ENCODE data around the gene FAM184B. TPM values are rescaled to one million over a fixed set of nuclear protein-coding genes. Genes with fewer than 3 reads are reported as not detected.

Gene FAM184B
- total and polyA plus RNA-seq, 10 donors, result 0.03 to 0.04 (median 0.03) TPM; not detected in 7

DNA sequence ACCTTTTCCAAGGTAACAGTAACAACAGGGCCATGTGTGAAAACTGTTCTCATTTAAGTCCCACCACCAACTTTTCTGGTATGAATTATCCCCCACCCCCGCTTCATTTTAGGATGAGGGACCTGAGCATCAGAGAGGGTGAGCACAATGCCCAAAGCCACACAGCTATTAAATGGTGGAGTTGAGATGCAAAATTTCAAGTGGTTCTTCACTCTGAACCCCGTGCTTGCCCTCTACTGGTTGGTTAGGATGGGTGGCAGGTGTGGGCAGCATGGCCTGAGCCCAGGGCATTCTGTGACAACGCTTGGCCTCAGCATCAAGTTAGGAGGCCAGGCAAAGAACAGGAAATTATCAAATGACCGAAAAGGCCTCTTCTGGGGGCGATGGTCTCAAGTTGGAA lies 133.5 kb downstream of the FAM184B start:
- intact Hi-C loops (cut with DNase I; ENCODE audit: low total_unique reads), result no loop called here
- WGBS, 5 donors, result 81 to 85% (median 82%) methylated on average over 5 of the region's 5 CpGs

DNA sequence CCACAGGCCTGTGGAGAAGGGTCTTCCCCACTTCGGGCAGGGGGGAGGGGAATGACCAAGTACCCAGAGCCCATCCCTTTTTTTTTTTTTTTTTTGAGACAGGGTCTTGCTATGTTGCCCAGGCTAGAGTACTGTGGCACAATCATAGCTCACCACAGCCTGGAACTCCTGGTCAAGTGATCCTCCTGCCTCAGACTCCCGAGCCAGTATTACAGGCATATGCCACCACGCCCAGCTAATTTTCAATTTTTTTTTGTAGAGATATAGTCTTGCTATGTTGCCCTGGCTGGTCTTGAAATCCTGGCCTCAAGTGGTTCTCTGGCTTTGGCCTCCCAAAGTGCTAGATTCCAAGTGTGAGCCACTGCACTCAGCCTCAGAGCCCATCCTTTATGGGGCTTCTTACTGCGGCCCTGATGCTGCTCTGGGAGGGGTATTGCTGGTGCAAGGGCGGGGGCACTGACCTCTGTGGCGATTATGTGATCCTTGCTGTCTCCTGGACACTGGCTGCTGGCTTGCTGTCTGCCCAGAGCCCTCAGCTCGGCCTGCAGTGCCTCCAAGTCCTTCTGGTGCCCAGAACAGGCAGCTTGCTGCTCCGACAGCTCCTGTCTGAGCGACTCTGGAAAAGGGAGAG lies 134.1 kb downstream of the FAM184B start:
- TF ChIP-seq POLR2AphosphoS5 (IDR thresholded peaks at IDR 0.05), result no peak
- TF ChIP-seq, protein P1, sequence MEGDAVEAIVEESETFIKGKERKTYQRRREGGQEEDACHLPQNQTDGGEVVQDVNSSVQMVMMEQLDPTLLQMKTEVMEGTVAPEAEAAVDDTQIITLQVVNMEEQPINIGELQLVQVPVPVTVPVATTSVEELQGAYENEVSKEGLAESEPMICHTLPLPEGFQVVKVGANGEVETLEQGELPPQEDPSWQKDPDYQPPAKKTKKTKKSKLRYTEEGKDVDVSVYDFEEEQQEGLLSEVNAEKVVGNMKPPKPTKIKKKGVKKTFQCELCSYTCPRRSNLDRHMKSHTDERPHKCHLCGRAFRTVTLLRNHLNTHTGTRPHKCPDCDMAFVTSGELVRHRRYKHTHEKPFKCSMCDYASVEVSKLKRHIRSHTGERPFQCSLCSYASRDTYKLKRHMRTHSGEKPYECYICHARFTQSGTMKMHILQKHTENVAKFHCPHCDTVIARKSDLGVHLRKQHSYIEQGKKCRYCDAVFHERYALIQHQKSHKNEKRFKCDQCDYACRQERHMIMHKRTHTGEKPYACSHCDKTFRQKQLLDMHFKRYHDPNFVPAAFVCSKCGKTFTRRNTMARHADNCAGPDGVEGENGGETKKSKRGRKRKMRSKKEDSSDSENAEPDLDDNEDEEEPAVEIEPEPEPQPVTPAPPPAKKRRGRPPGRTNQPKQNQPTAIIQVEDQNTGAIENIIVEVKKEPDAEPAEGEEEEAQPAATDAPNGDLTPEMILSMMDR (IDR thresholded peaks at IDR 0.05 in 8 of 11, conservative IDR thresholded peaks at IDR 0.05 in 3 of 11), result no peak
- no peak for TF ChIP-seq POLR2A (IDR thresholded peaks at IDR 0.05)
- Histone ChIP-seq H3K4me1 (peaks cover 0 to 4% (median 0%) of the 10 kb centered on the region in 6 donors), H3K9me3 (peaks cover 0 to 6% (median 0%) of the 10 kb centered on the region in 8 donors), H3K27me3 (replicated peaks in 1 of 7) (no peaks in the 10 kb centered on the region), H3K4me3 (no peak overlapping the region), H3K27ac (no peak overlapping the region), H3K36me3 (no peaks in the 10 kb centered on the region)
- DNase-seq, result no peak
- 83 to 91% (median 87%) methylated on average over 4 to 9 of the region's 9 CpGs for WGBS, 5 donors
- intact Hi-C loops (cut with DNase I; ENCODE audit: low total_unique reads), result no loop called here

More for the DNA sequence above, 133.5 kb downstream of the FAM184B start:
- Histone ChIP-seq H3K36me3 (no peaks in the 10 kb centered on the region), H3K4me3 (no peak overlapping the region), H3K27me3 (replicated peaks in 1 of 7) (no peaks in the 10 kb centered on the region), H3K4me1 (peaks cover 0 to 4% (median 0%) of the 10 kb centered on the region in 6 donors), H3K27ac (no peak overlapping the region), H3K9me3 (peaks cover 0 to 6% (median 0%) of the 10 kb centered on the region in 8 donors)
- DNase-seq, result no peak
- TF ChIP-seq, protein P1 (IDR thresholded peaks at IDR 0.05 in 8 of 11, conservative IDR thresholded peaks at IDR 0.05 in 3 of 11), result no peak
- TF ChIP-seq POLR2A (IDR thresholded peaks at IDR 0.05), result no peak
- no peak for TF ChIP-seq POLR2AphosphoS5 (IDR thresholded peaks at IDR 0.05)

DNA sequence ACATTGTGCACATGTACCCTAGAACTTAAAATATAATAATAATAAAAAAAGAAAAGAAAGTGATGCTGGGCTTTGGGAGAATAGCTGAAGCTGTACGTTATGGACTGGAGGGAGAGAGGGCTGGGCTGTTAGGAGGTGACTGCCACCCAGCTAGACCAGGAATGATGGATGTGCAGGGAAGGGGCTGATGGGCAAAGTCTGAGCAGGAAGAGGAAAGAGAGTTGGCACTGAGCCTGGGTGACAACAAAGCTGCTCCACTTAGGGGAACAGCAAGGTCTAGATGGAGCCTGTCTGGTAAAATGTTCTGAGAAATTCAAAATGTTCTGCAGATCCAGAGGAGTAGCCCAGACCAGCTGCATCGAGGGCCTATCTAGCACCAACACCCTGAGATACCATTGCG lies 134.7 kb downstream of the FAM184B start:
- Histone ChIP-seq H3K36me3 (no peaks in the 10 kb centered on the region), H3K27me3 (replicated peaks in 1 of 7) (no peaks in the 10 kb centered on the region), H3K4me3 (no peak overlapping the region), H3K27ac (no peak overlapping the region), H3K9me3 (peaks cover 0 to 6% (median 0%) of the 10 kb centered on the region in 8 donors), H3K4me1 (peaks cover 0 to 4% (median 0%) of the 10 kb centered on the region in 6 donors)
- TF ChIP-seq, protein P1 (IDR thresholded peaks at IDR 0.05 in 8 of 11, conservative IDR thresholded peaks at IDR 0.05 in 3 of 11), result no peak
- no peak for TF ChIP-seq POLR2AphosphoS5 (IDR thresholded peaks at IDR 0.05)
- no peak for TF ChIP-seq POLR2A (IDR thresholded peaks at IDR 0.05)
- intact Hi-C loops (cut with DNase I; ENCODE audit: low total_unique reads), result no loop called here
- 56 to 73% (median 63%) methylated on average over 3 of the region's 3 CpGs for WGBS, 5 donors
- no peak for DNase-seq

DNA sequence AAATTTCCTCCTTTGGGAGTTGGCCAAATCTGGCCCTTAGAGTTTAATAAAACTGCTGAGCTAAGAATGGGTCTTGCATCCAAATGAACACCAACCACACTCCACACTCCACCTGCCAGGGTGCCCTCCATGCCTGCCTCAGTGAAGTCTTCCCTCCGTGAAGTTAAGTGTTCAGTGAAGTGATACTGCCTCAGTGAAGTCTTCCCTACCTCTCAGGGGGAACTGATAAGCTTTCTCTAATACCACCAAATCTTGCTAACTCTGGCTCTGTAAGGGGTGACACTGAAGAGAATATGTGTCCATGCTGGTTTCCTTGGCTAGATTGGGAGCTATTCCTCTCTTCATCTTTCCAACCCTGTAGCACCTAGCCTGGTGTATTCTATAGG lies 139.0 kb downstream of the FAM184B start:
- Histone ChIP-seq H3K4me3 (no peak overlapping the region), H3K4me1 (no peaks in the 10 kb centered on the region), H3K9me3 (peaks cover 0 to 6% (median 0%) of the 10 kb centered on the region in 8 donors), H3K36me3 (peaks cover 0 to 18% (median 0%) of the 10 kb centered on the region in 6 donors), H3K27ac (no peak overlapping the region), H3K27me3 (replicated peaks in 1 of 7) (no peaks in the 10 kb centered on the region)
- no peak for DNase-seq
- intact Hi-C loops (cut with DNase I; ENCODE audit: low total_unique reads), result no loop called here
- WGBS, 5 donors, result 85 to 100% (median 88%) methylated on average over 1 of the region's 1 CpG
- TF ChIP-seq POLR2A (IDR thresholded peaks at IDR 0.05) (no peak), POLR2AphosphoS5 (IDR thresholded peaks at IDR 0.05) (no peak)
- TF ChIP-seq, protein P1 (IDR thresholded peaks at IDR 0.05 in 8 of 11, conservative IDR thresholded peaks at IDR 0.05 in 3 of 11), result no peak

All from spleen (tissue), 11 donors.